GM20000 (cell line): Measurements from ENCODE around the gene GRPEL2.

ENCODE experiments used
- DNase-seq: peaks from one replicate; pipeline ENCODE4 v3.0.0; 2012; ENCODE audit warnings: low spot score
- TF ChIP-seq, protein P1 (sequence below): IDR thresholded peaks from 2 replicates; pipeline ENCODE4 v1.5.1; 2012; ENCODE audit warnings: mild to moderate bottlenecking, control low read depth; ENCODE audit errors: extremely low read depth, missing control alignments

The GRPEL2 gene

DNA sequence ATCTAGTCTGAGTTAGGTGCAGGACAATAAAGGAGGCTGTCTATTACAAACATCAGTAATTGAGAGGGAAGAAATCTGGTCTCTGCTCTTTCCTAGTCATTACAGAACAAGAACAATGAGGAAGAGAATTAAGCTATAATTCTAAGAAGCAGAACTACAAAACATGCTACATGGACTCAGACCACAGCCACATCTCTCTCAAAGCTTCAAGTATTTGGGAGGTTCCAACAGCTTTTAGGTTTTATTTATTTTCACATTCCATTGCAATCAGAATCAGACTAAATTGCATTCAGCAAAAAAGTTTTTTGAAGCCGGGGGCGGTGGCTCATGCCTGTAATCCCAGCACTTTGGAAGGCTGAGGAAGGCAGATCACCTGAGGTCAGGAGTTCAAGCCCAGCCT is 1.1 kb upstream of the GRPEL2 start:
- no peak for DNase-seq
- TF ChIP-seq, protein P1, sequence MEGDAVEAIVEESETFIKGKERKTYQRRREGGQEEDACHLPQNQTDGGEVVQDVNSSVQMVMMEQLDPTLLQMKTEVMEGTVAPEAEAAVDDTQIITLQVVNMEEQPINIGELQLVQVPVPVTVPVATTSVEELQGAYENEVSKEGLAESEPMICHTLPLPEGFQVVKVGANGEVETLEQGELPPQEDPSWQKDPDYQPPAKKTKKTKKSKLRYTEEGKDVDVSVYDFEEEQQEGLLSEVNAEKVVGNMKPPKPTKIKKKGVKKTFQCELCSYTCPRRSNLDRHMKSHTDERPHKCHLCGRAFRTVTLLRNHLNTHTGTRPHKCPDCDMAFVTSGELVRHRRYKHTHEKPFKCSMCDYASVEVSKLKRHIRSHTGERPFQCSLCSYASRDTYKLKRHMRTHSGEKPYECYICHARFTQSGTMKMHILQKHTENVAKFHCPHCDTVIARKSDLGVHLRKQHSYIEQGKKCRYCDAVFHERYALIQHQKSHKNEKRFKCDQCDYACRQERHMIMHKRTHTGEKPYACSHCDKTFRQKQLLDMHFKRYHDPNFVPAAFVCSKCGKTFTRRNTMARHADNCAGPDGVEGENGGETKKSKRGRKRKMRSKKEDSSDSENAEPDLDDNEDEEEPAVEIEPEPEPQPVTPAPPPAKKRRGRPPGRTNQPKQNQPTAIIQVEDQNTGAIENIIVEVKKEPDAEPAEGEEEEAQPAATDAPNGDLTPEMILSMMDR = no peak

DNA sequence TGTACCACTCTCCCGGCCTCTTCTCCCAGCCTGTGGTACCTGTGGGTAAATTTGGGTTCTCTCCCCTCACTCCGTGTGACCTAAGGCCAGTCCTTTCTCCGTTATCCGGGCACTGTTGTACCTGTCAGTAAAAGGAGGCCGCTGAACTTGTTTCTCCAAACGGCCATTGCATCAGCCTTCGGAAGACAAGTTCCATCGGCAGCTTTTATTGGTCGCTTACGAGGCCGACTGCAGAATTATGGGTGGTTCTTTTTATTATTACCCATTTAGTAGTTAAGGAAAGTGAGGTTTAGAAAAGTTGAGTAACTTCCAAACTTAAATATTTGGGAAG is 558 bp downstream of the GRPEL2 start:
- TF ChIP-seq, protein P1 = no peak
- no peak for DNase-seq

DNA sequence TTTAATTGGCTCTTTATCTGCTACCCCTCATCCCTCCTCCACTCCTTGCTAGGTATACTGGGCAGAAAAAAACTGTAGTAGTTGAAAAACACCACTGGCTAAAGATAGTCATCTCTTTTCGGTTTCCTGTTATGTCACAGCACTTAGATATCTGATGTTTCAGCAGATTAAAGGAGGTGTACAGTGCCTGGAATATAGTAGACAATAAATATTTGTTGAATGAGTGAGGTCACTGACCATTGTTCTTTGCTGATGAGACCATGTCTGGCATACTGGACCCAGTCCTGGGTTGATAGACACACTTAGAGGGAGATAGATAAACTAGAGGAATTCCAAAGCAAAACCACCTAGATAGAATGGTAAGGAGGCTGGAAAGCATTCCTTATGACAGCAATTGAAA is 3.2 kb downstream of the GRPEL2 start:
- TF ChIP-seq, protein P1 = no peak
- no peak for DNase-seq

- no peak for DNase-seq
- TF ChIP-seq, protein P1 = no peak
These were observed 4.1 kb downstream of the GRPEL2 start for GRCh38 chr5:149349382-149349781.

GRCh38 chr5:149352169-149352568 is 6.9 kb downstream of the GRPEL2 start:
- TF ChIP-seq, protein P1 = no peak

GRCh38 chr5:149353911-149354310 is 8.6 kb downstream of the GRPEL2 start:
- DNase-seq = no peak
- TF ChIP-seq, protein P1 = no peak

More at GRCh38 chr5:149352169-149352568, 6.9 kb downstream of the GRPEL2 start:
- no peak for DNase-seq

DNA sequence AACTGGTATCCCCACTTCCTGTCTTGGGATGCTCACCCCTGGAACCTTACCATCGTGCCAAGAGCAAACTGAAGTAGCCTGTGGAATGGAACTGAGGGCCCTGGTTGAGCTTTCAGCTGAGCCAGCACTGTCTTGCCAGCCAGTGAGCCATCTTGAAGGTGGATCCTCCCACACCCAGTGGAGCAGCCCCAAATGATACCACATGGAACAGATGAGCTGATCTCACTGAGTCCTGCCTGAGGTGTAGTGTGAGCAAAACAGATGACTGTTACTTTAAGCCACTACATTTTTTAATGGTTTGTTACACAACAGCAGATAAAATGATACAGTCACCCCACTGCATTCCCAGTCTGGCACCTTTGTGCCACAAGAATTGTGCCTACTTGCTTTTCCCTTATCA is 10.4 kb downstream of the GRPEL2 start:
- TF ChIP-seq, protein P1 = no peak
- no peak for DNase-seq
